WTC11 (cell line): ENCODE results near the gene FOXP1. TPM values are rescaled to one million over a fixed set of nuclear protein-coding genes. Genes with fewer than 3 reads are reported as not detected.
A peak's percentile ranks its signal among the peaks of the same experiment; 100 is the strongest.

Experiments used
- ATAC-seq: fragments of 200-7000 bp; cut with Tn5 transposase; 2 replicates; pipeline ENCODE4 v1.10.0; 2021; ENCODE audit warnings: mild to moderate bottlenecking, moderate library complexity
- CTCF ChIA-PET: fragments of 300-600 bp; sonication (Branson Sonifier 250); formaldehyde crosslinking; loops from one replicate; lab custom pipeline; 2021; ENCODE audit warnings: antibody characterized with exemption; lab: Charles Lee
- POLR2A ChIA-PET: fragments of 350-600 bp; sonication (Branson Sonifier 250); formaldehyde crosslinking; loops from one replicate; lab custom pipeline; 2021; ENCODE audit warnings: antibody characterized with exemption; lab: Charles Lee
- DNase-seq: peaks from one replicate; pipeline ENCODE4 v3.0.0; 2021; ENCODE audit warnings: low spot score
- H3K27ac Mint-ChIP-seq: 2 replicates; pipeline ENCODE4 v1.8.0; 2021; ENCODE audit warnings: mixed read lengths
- H3K27me3 Mint-ChIP-seq: 2 replicates; pipeline ENCODE4 v1.8.0; 2021; ENCODE audit warnings: low read depth, mild to moderate bottlenecking, moderate library complexity, mixed read lengths
- H3K36me3 Mint-ChIP-seq: 2 replicates; pipeline ENCODE4 v1.8.0; 2021; ENCODE audit warnings: mixed read lengths
- H3K4me1 Mint-ChIP-seq: 2 replicates; pipeline ENCODE4 v1.8.0; 2022; ENCODE audit warnings: mixed read lengths
- H3K4me3 Mint-ChIP-seq: 2 replicates; pipeline ENCODE4 v1.8.0; 2021; ENCODE audit warnings: mild to moderate bottlenecking, moderate library complexity, mixed read lengths
- H3K9me3 Mint-ChIP-seq: 2 replicates; pipeline ENCODE4 v1.8.0; 2021; ENCODE audit warnings: mixed read lengths
- CREB1 ChIP-seq: sonication (generic); formaldehyde crosslinking; IDR thresholded peaks from 2 replicates; pipeline ENCODE4 v1.8.0; 2023; ENCODE audit warnings: mild to moderate bottlenecking, missing genetic modification reagents
- GABPB1 ChIP-seq: sonication (generic); formaldehyde crosslinking; IDR thresholded peaks from 2 replicates; pipeline ENCODE4 v1.8.1; 2023; ENCODE audit warnings: mild to moderate bottlenecking, missing genetic modification reagents
- KAT7 ChIP-seq: sonication (generic); formaldehyde crosslinking; IDR thresholded peaks from 2 replicates; pipeline ENCODE4 v1.8.1; 2023; ENCODE audit warnings: missing genetic modification reagents, mild to moderate bottlenecking, borderline replicate concordance
- NR2C2 ChIP-seq: sonication (generic); formaldehyde crosslinking; IDR thresholded peaks from 2 replicates; pipeline ENCODE4 v1.8.0; 2022; ENCODE audit warnings: mild to moderate bottlenecking, missing genetic modification reagents
- OVOL2 ChIP-seq: fragments of 250-450 bp; sonication (Bioruptor Pico); IDR thresholded peaks from 2 replicates; pipeline ENCODE4 v1.9.0; 2021; ENCODE audit warnings: mild to moderate bottlenecking, borderline replicate concordance
- PRRX2 ChIP-seq: fragments of 250-450 bp; sonication (Bioruptor Pico); IDR thresholded peaks from 2 replicates; pipeline ENCODE4 v1.8.0; 2021; ENCODE audit warnings: mild to moderate bottlenecking
- SMAD4 ChIP-seq: sonication (generic); formaldehyde crosslinking; IDR thresholded peaks from 2 replicates; pipeline ENCODE4 v1.8.0; 2022; ENCODE audit warnings: mild to moderate bottlenecking, missing genetic modification reagents
- TEAD1 ChIP-seq: sonication (generic); formaldehyde crosslinking; IDR thresholded peaks from 2 replicates; pipeline ENCODE4 v1.8.0; 2022; ENCODE audit warnings: mild to moderate bottlenecking, missing genetic modification reagents
- TEAD4 ChIP-seq: sonication (generic); formaldehyde crosslinking; IDR thresholded peaks from 2 replicates; pipeline ENCODE4 v1.8.0; 2022; ENCODE audit warnings: mild to moderate bottlenecking, missing genetic modification reagents
- TP53 ChIP-seq: sonication (generic); formaldehyde crosslinking; IDR thresholded peaks from 2 replicates; pipeline ENCODE4 v1.8.1; 2023; ENCODE audit warnings: mild to moderate bottlenecking, missing genetic modification reagents
- ZNF512 ChIP-seq: sonication (generic); formaldehyde crosslinking; IDR thresholded peaks from 2 replicates; pipeline ENCODE4 v1.8.1; 2022; ENCODE audit warnings: missing genetic modification reagents, borderline replicate concordance
- ZSCAN18 ChIP-seq: fragments of 250-450 bp; sonication (Bioruptor Pico); IDR thresholded peaks from 2 replicates; pipeline ENCODE4 v2.1.2; 2022; ENCODE audit warnings: mild to moderate bottlenecking, moderate library complexity
- total RNA-seq: library from RNA; stranded (reverse); gene quantifications from 3 replicates; pipeline ENCODE4 v1.2.3, GENCODE V29; 2021
- TF ChIP-seq, protein P1 (sequence below): sonication (generic); formaldehyde crosslinking; IDR thresholded peaks from 2 replicates; pipeline ENCODE4 v1.8.1; 2023; ENCODE audit warnings: mild to moderate bottlenecking, moderate library complexity, missing genetic modification reagents
- TF ChIP-seq, protein P2 (sequence below): sonication (generic); formaldehyde crosslinking; IDR thresholded peaks from 2 replicates; pipeline ENCODE4 v1.8.1; 2022; ENCODE audit warnings: mild to moderate bottlenecking, missing genetic modification reagents, moderate library complexity, borderline replicate concordance
- TF ChIP-seq, protein P3 (sequence below): sonication (generic); formaldehyde crosslinking; IDR thresholded peaks from 2 replicates; pipeline ENCODE4 v1.8.0; 2023; ENCODE audit warnings: mild to moderate bottlenecking, missing genetic modification reagents

FOXP1 gene
- total RNA-seq, 1 experiment from 2014 or later: 25.8 TPM

GRCh38 chr3:71088742-71089141, 494.8 kb downstream of the FOXP1 start (continued):
- TF ChIP-seq, protein P1, sequence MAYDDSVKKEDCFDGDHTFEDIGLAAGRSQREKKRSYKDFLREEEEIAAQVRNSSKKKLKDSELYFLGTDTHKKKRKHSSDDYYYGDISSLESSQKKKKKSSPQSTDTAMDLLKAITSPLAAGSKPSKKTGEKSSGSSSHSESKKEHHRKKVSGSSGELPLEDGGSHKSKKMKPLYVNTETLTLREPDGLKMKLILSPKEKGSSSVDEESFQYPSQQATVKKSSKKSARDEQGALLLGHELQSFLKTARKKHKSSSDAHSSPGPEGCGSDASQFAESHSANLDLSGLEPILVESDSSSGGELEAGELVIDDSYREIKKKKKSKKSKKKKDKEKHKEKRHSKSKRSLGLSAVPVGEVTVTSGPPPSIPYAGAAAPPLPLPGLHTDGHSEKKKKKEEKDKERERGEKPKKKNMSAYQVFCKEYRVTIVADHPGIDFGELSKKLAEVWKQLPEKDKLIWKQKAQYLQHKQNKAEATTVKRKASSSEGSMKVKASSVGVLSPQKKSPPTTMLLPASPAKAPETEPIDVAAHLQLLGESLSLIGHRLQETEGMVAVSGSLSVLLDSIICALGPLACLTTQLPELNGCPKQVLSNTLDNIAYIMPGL (CRISPR knock-in tag): no peak
- TF ChIP-seq SMAD4 (CRISPR knock-in tag) (no peak), TEAD4 (CRISPR knock-in tag) (no peak)
- TF ChIP-seq, protein P2, sequence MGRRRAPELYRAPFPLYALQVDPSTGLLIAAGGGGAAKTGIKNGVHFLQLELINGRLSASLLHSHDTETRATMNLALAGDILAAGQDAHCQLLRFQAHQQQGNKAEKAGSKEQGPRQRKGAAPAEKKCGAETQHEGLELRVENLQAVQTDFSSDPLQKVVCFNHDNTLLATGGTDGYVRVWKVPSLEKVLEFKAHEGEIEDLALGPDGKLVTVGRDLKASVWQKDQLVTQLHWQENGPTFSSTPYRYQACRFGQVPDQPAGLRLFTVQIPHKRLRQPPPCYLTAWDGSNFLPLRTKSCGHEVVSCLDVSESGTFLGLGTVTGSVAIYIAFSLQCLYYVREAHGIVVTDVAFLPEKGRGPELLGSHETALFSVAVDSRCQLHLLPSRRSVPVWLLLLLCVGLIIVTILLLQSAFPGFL (CRISPR knock-in tag): no peak

- TF ChIP-seq CREB1 (CRISPR knock-in tag) (no peak), NR2C2 (CRISPR knock-in tag) (no peak), PRRX2 (CRISPR knock-in tag) (no peak)
- TF ChIP-seq, all 79 proteins: peak for 0
- POLR2A ChIA-PET: no interaction called here
- Mint-ChIP-seq H3K4me3 (no peak overlapping the region), H3K27ac (peak overlapping the region; percentile 71; the same call in 1 of the 2 replicates), H3K9me3 (no peaks in the 10 kb centered on the region), H3K27me3 (no peaks in the 10 kb centered on the region), H3K36me3 (no peaks in the 10 kb centered on the region), H3K4me1 (peaks cover 21% of the 10 kb centered on the region)
- DNase-seq (no peak), ATAC-seq (no peak)
- CTCF ChIA-PET: no interaction called here
Observed at GRCh38 chr3:71088019-71088708, 495.4 kb downstream of the FOXP1 start.

- Mint-ChIP-seq H3K4me1 (peaks cover 21% of the 10 kb centered on the region), H3K9me3 (no peaks in the 10 kb centered on the region), H3K27ac (peak overlapping the region; percentile 71; the same call in 1 of the 2 replicates), H3K36me3 (no peaks in the 10 kb centered on the region), H3K4me3 (no peak overlapping the region), H3K27me3 (no peaks in the 10 kb centered on the region)
- ATAC-seq: 0 out of 2 replicates have a peak, but pooled peaks have one; percentile 18
- POLR2A ChIA-PET: no interaction called here
- CTCF ChIA-PET: interaction anchor here (0.6 kb wide), 1 partner anchor 44 kb away, joined by 4 read pairs; no protein-coding TSS in a partner anchor
- no peak for DNase-seq
- TF ChIP-seq GABPB1 (CRISPR knock-in tag): peak; percentile 89
- TF ChIP-seq ZNF512 (CRISPR knock-in tag): no peak
- no peak for TF ChIP-seq ZSCAN18 (CRISPR knock-in tag)
- TF ChIP-seq KAT7 (CRISPR knock-in tag): no peak
Observed at GRCh38 chr3:71087143-71088018, 496.1 kb downstream of the FOXP1 start.

- ATAC-seq: no peak
- H3K27ac Mint-ChIP-seq: 0 out of 2 replicates have a peak overlapping the region, but pooled peaks have one; percentile 4
Observed at GRCh38 chr3:71086777-71087142, 496.8 kb downstream of the FOXP1 start.

More at GRCh38 chr3:71086777-71087142, 496.8 kb downstream of the FOXP1 start:
- Mint-ChIP-seq H3K36me3 (no peaks in the 10 kb centered on the region), H3K27me3 (no peaks in the 10 kb centered on the region), H3K9me3 (no peaks in the 10 kb centered on the region), H3K4me3 (no peak overlapping the region), H3K4me1 (peaks cover 21% of the 10 kb centered on the region)
- ChIA-PET CTCF (no interaction called here), POLR2A (no interaction called here)
- DNase-seq: no peak
- TF ChIP-seq KAT7 (CRISPR knock-in tag) (no peak), TP53 (CRISPR knock-in tag) (no peak), OVOL2 (CRISPR knock-in tag) (no peak), TEAD1 (CRISPR knock-in tag) (no peak)
- TF ChIP-seq, protein P3, sequence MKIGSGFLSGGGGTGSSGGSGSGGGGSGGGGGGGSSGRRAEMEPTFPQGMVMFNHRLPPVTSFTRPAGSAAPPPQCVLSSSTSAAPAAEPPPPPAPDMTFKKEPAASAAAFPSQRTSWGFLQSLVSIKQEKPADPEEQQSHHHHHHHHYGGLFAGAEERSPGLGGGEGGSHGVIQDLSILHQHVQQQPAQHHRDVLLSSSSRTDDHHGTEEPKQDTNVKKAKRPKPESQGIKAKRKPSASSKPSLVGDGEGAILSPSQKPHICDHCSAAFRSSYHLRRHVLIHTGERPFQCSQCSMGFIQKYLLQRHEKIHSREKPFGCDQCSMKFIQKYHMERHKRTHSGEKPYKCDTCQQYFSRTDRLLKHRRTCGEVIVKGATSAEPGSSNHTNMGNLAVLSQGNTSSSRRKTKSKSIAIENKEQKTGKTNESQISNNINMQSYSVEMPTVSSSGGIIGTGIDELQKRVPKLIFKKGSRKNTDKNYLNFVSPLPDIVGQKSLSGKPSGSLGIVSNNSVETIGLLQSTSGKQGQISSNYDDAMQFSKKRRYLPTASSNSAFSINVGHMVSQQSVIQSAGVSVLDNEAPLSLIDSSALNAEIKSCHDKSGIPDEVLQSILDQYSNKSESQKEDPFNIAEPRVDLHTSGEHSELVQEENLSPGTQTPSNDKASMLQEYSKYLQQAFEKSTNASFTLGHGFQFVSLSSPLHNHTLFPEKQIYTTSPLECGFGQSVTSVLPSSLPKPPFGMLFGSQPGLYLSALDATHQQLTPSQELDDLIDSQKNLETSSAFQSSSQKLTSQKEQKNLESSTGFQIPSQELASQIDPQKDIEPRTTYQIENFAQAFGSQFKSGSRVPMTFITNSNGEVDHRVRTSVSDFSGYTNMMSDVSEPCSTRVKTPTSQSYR (CRISPR knock-in tag): no peak
